GM23338 (cell line): ENCODE data around the gene FILIP1.

Source experiments
- CTCF ChIP-seq, 2 experiments: fragments of 200-600 bp in 1 of 2; sonication (generic) in 1 of 2; conservative IDR thresholded peaks; 2 replicates each; pipeline versions ENCODE4 v1.5.1 to v1.6.1; 2016 to 2017; ENCODE audit warnings: antibody characterized with exemption in 2 of 2, low read depth in 2 of 2, mild to moderate bottlenecking in 2 of 2, moderate library complexity in 1 of 2
- EZH2 ChIP-seq: fragments of 200-600 bp; sonication (generic); IDR thresholded peaks from one replicate; pipeline ENCODE4 v1.8.0; 2017; ENCODE audit warnings: antibody characterized with exemption, mild to moderate bottlenecking, low read depth; ENCODE audit not compliant: unreplicated experiment
- EZH2phosphoT487 ChIP-seq: fragments of 200-600 bp; sonication (generic); IDR thresholded peaks from one replicate; pipeline ENCODE4 v1.8.1; 2018; ENCODE audit warnings: antibody characterized with exemption; ENCODE audit not compliant: unreplicated experiment
- POLR2AphosphoS5 ChIP-seq: IDR thresholded peaks from 2 replicates; pipeline ENCODE4 v1.6.1; 2016; ENCODE audit warnings: antibody characterized with exemption, low read depth
- ZNF114 ChIP-seq: fragments of 250-450 bp; sonication (Bioruptor Pico); IDR thresholded peaks from 2 replicates; pipeline ENCODE4 v1.5.0; 2020; ENCODE audit warnings: mild to moderate bottlenecking, moderate library complexity
- ZNF331 ChIP-seq: fragments of 250-450 bp; sonication (Bioruptor Pico); IDR thresholded peaks from 2 replicates; pipeline ENCODE4 v1.5.0; 2020; ENCODE audit warnings: low read depth, mild to moderate bottlenecking, moderate library complexity
- ZNF462 ChIP-seq: fragments of 250-450 bp; sonication (Bioruptor Pico); IDR thresholded peaks from 2 replicates; pipeline ENCODE4 v1.5.0; 2020; ENCODE audit warnings: mild to moderate bottlenecking, moderate library complexity

DNA sequence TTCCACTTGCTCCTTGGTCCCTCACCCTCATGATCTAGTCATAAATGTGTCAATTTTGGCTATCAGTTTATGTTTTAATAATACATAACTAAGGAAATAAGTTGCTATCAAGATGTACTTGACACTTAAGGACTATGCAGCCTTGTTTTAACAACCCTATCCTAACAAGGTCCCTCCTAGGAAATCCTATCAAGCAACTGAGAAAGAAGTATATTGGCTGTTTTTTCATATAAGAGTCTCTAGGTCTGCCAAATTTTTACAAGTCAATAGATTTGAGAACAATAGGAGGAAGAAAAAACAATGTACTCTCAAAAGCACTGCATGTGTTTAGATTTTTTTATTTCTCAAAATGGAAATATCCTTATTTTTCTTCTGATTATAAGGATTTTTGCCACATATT, 14.7 kb downstream of the FILIP1 start:
- TF ChIP-seq EZH2phosphoT487 = no peak
- TF ChIP-seq CTCF (conservative IDR thresholded peaks at IDR 0.05; ENCODE audit: low read depth in 2 of 2) = no peak
- no peak for TF ChIP-seq EZH2
- no peak for TF ChIP-seq ZNF114
- TF ChIP-seq POLR2AphosphoS5 = no peak
- no peak for TF ChIP-seq ZNF331
- no peak for TF ChIP-seq ZNF462
